GM12801 (cell line): ENCODE results near the gene LRP8.

ENCODE experiments used
- CTCF ChIP-seq: IDR thresholded peaks from one replicate; pipeline ENCODE4 v1.5.1; 2011; ENCODE audit warnings: control low read depth; ENCODE audit not compliant: insufficient read length; ENCODE audit errors: extremely low read depth

Gene LRP8

GRCh38 chr1:53316766-53317581 is 10.9 kb downstream of the LRP8 start:
- TF ChIP-seq CTCF, result no peak

DNA sequence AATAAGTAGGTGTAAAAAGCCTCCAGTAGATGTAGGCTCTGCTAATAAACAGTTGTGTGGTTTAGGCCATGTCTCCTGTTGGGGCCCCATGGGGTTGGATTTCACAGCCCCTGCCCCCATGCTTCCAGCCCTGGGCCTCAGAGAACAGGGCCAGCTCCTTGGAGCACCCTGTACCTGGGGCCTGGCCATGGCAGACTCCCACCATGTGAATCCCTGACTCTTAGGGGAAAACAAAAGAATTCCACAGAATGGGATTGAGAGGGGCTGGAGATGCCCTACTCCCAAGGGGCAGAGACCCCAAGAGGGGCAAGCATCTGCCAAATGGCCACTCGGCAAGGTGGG is 11.5 kb downstream of the LRP8 start:
- no peak for TF ChIP-seq CTCF

DNA sequence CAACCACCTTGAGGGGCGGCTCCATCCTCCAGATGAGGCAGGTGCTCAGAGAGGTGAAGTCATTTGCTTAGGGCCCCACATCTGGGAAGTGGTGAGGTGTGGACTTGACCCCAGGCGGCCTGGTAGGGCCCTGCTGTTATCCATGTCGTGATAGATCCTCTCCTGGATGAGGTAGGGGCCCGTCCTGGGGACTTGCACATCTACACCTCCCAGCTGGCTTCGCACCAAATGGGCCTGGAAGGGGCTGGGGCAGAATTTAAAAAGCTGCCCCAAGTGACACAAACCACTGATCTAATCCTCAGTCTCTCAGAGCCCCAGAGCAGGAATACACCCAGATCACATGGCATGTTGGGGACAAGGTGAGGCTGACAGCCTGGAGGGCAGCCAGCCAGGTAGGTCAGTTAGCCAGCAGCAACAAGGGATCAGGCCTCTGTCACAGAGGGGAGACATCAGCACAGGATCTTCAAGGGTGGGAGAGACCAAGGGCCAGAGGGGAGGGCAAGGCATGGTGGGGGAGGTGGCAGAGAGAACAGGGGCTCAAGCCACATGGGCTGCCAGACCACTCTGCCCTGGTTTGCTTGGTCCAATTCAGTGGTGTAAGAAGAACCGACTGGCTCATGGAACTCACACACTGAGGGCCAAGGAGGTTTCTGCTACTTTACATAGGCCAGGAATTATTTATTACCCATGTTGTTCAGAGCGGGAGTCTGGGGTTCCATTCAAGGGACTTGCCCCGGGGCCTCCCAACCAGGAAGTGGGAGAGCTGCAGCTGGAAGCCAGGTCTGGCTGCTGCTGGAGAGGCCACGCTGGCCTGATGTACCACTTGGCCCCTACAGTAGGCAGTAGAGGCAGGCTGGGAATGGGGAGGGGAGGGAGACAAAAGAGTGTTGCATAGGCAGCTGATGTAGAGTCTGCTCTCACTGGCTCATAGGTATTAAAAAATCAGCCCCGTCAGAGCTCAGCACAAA is 12.1 kb downstream of the LRP8 start:
- TF ChIP-seq CTCF, result no peak

GRCh38 chr1:53315046-53315445 is 12.8 kb downstream of the LRP8 start:
- no peak for TF ChIP-seq CTCF

- TF ChIP-seq CTCF, result no peak
Observed at GRCh38 chr1:53314606-53315005, 13.3 kb downstream of the LRP8 start.

GRCh38 chr1:53314096-53314495 is 13.8 kb downstream of the LRP8 start:
- no peak for TF ChIP-seq CTCF

- no peak for TF ChIP-seq CTCF
Observed at GRCh38 chr1:53313556-53313955, 14.3 kb downstream of the LRP8 start.
